Fibroblast of lung (primary cell): Measurements from ENCODE around the gene RHBG. TPM values are rescaled to one million over a fixed set of nuclear protein-coding genes. Genes with fewer than 3 reads are reported as not detected.

Experiments
- DNase-seq, 2 donors: peaks; one replicate each; pipeline versions ENCODE4 v3.0.0 to v3.0.0-alpha.2; 2010; ENCODE audit warnings: low read depth in 2 of 2
- H2AFZ ChIP-seq: 2 replicates; pipeline ENCODE4 v1.5.1; 2012; ENCODE audit warnings: low read length, control low read depth, inconsistent platforms
- H3K27ac ChIP-seq: 2 replicates; pipeline ENCODE4 v1.5.1; 2011; ENCODE audit warnings: low read length, control low read depth; ENCODE audit not compliant: insufficient read depth
- H3K27me3 ChIP-seq: 2 replicates; pipeline ENCODE4 v1.5.1; 2011; ENCODE audit warnings: mild to moderate bottlenecking, low read length; ENCODE audit not compliant: control insufficient read depth, insufficient read depth
- H3K36me3 ChIP-seq: 2 replicates; pipeline ENCODE4 v1.5.1; 2011; ENCODE audit warnings: low read length; ENCODE audit not compliant: control insufficient read depth, insufficient read depth
- H3K4me1 ChIP-seq: 2 replicates; pipeline ENCODE4 v1.5.1; 2011; ENCODE audit warnings: low read length; ENCODE audit not compliant: control insufficient read depth, insufficient read depth; ENCODE audit errors: extremely low read depth
- H3K4me2 ChIP-seq: 2 replicates; pipeline ENCODE4 v1.5.1; 2011; ENCODE audit warnings: low read length, control low read depth; ENCODE audit not compliant: insufficient read depth; ENCODE audit errors: extremely low read depth
- H3K4me3 ChIP-seq, 4 experiments: fragments of 200-600 bp in 1 of 4; sonication (generic) in 1 of 4; replicated peaks in 1 of 4; 2 replicates each; pipeline ENCODE4 v1.5.1; 2011 to 2016; ENCODE audit warnings: low read length in 4 of 4, low read depth in 3 of 4, mild to moderate bottlenecking in 3 of 4, control low read depth in 2 of 4, inconsistent platforms in 1 of 4, mixed read lengths in 1 of 4; ENCODE audit not compliant: insufficient read depth in 1 of 4; ENCODE audit errors: control extremely low read depth in 1 of 4
- H3K79me2 ChIP-seq: 2 replicates; pipeline ENCODE4 v1.5.1; 2012; ENCODE audit warnings: mild to moderate bottlenecking, low read length, inconsistent platforms; ENCODE audit not compliant: control insufficient read depth, insufficient read depth
- H3K9ac ChIP-seq: 2 replicates; pipeline ENCODE4 v1.5.1; 2011; ENCODE audit warnings: mild to moderate bottlenecking, low read length, control low read depth; ENCODE audit not compliant: insufficient read depth
- H3K9me3 ChIP-seq: 2 replicates; pipeline ENCODE4 v1.5.1; 2012; ENCODE audit warnings: low read depth, low read length; ENCODE audit not compliant: control insufficient read depth, insufficient read depth
- H4K20me1 ChIP-seq: 2 replicates; pipeline ENCODE4 v1.5.1; 2011; ENCODE audit warnings: low read length; ENCODE audit not compliant: control insufficient read depth, insufficient read depth; ENCODE audit errors: extremely low read depth
- CTCF ChIP-seq, 2 donors: IDR thresholded peaks in 1 of 2; conservative IDR thresholded peaks in 1 of 2; 1 replicate in 1 of 2; 2 replicates in 1 of 2; pipeline ENCODE4 v1.5.1; 2011 to 2012; ENCODE audit warnings: low read length in 2 of 2, control low read depth in 1 of 2, inconsistent platforms in 1 of 2, low read depth in 1 of 2, mild to moderate bottlenecking in 1 of 2
- EZH2 ChIP-seq: IDR thresholded peaks from 2 replicates; pipeline ENCODE4 v1.5.1; 2012; ENCODE audit warnings: low read length, control low read depth, mild to moderate bottlenecking; ENCODE audit errors: missing control alignments
- polyA plus RNA-seq, 2 donors: library from polyadenylated mRNA; depleted of rRNA in 1 of 2; stranded (reverse) in 1 of 2; unstranded in 1 of 2; fragments of >200 nt; gene quantifications; 2 replicates each; pipeline ENCODE4 v1.2.1, GENCODE V29; 2011 to 2012; ENCODE audit warnings: missing spikeins in 1 of 2
- total RNA-seq: library from RNA; depleted of rRNA; stranded (reverse); fragments of >200 nt; gene quantifications from 2 replicates; pipeline ENCODE4 v1.2.1, GENCODE V29; 2014

The RHBG gene
- total and polyA plus RNA-seq, 2 donors (not counting 1 experiment from before 2014, with no cell fraction given) = not detected

GRCh38 chr1:156427957-156428356 lies 58.9 kb downstream of the RHBG start:
- Histone ChIP-seq H3K9me3 (no peaks in the 10 kb centered on the region), H3K27me3 (peaks cover 77% of the 10 kb centered on the region), H3K9ac (no peak overlapping the region), H3K4me3 (no peak overlapping the region), H3K79me2 (no peaks in the 10 kb centered on the region), H3K36me3 (no peaks in the 10 kb centered on the region), H2AFZ (no peak overlapping the region), H4K20me1 (no peaks in the 10 kb centered on the region), H3K4me1 (no peaks in the 10 kb centered on the region), H3K27ac (no peak overlapping the region), H3K4me2 (no peak overlapping the region)
- no peak for DNase-seq
- TF ChIP-seq EZH2 = no peak
- no peak for TF ChIP-seq CTCF (conservative IDR thresholded peaks at IDR 0.05 in 1 of 2, IDR thresholded peaks at IDR 0.05 in 1 of 2; ENCODE audit: low read depth in 1 of 2, low read length in 2 of 2)

GRCh38 chr1:156428746-156429288 lies 59.8 kb downstream of the RHBG start:
- Histone ChIP-seq H3K4me1 (no peaks in the 10 kb centered on the region), H3K4me2 (no peak overlapping the region), H3K79me2 (no peaks in the 10 kb centered on the region), H3K27ac (no peak overlapping the region), H3K9me3 (no peaks in the 10 kb centered on the region), H4K20me1 (no peaks in the 10 kb centered on the region), H3K9ac (no peak overlapping the region), H3K4me3 (no peak overlapping the region), H3K36me3 (no peaks in the 10 kb centered on the region), H2AFZ (no peak overlapping the region), H3K27me3 (peaks cover 77% of the 10 kb centered on the region)
- DNase-seq = no peak
- TF ChIP-seq EZH2 (peak; percentile 57), CTCF (conservative IDR thresholded peaks at IDR 0.05 in 1 of 2, IDR thresholded peaks at IDR 0.05 in 1 of 2; ENCODE audit: low read depth in 1 of 2, low read length in 2 of 2) (no peak)

GRCh38 chr1:156429313-156430060 lies 60.5 kb downstream of the RHBG start:
- TF ChIP-seq CTCF (conservative IDR thresholded peaks at IDR 0.05 in 1 of 2, IDR thresholded peaks at IDR 0.05 in 1 of 2; ENCODE audit: low read depth in 1 of 2, low read length in 2 of 2) = no peak
- TF ChIP-seq EZH2 = no peak
- H3K9me3 ChIP-seq = no peaks in the 10 kb centered on the region
- H3K4me3 ChIP-seq = no peak overlapping the region
- no peak overlapping the region for H2AFZ ChIP-seq
- no peaks in the 10 kb centered on the region for H3K79me2 ChIP-seq
- no peaks in the 10 kb centered on the region for H3K36me3 ChIP-seq
- no peak overlapping the region for H3K9ac ChIP-seq
- no peak overlapping the region for H3K27ac ChIP-seq
- no peaks in the 10 kb centered on the region for H4K20me1 ChIP-seq
- H3K4me2 ChIP-seq = no peak overlapping the region
- no peak for DNase-seq
- H3K4me1 ChIP-seq = no peaks in the 10 kb centered on the region
- peaks cover 79% of the 10 kb centered on the region for H3K27me3 ChIP-seq
